Fibroblast of lung (primary cell): Measurements from ENCODE around the gene STXBP6. TPM values are rescaled to one million over a fixed set of nuclear protein-coding genes. Genes with fewer than 3 reads are reported as not detected.

ENCODE experiments used
- DNase-seq, 2 donors: peaks; one replicate each; pipeline versions ENCODE4 v3.0.0 to v3.0.0-alpha.2; 2010; ENCODE audit warnings: low read depth in 2 of 2
- H2AFZ ChIP-seq: 2 replicates; pipeline ENCODE4 v1.5.1; 2012; ENCODE audit warnings: low read length, control low read depth, inconsistent platforms
- H3K27ac ChIP-seq: 2 replicates; pipeline ENCODE4 v1.5.1; 2011; ENCODE audit warnings: low read length, control low read depth; ENCODE audit not compliant: insufficient read depth
- H3K27me3 ChIP-seq: 2 replicates; pipeline ENCODE4 v1.5.1; 2011; ENCODE audit warnings: mild to moderate bottlenecking, low read length; ENCODE audit not compliant: control insufficient read depth, insufficient read depth
- H3K36me3 ChIP-seq: 2 replicates; pipeline ENCODE4 v1.5.1; 2011; ENCODE audit warnings: low read length; ENCODE audit not compliant: control insufficient read depth, insufficient read depth
- H3K4me1 ChIP-seq: 2 replicates; pipeline ENCODE4 v1.5.1; 2011; ENCODE audit warnings: low read length; ENCODE audit not compliant: control insufficient read depth, insufficient read depth; ENCODE audit errors: extremely low read depth
- H3K4me2 ChIP-seq: 2 replicates; pipeline ENCODE4 v1.5.1; 2011; ENCODE audit warnings: low read length, control low read depth; ENCODE audit not compliant: insufficient read depth; ENCODE audit errors: extremely low read depth
- H3K4me3 ChIP-seq, 4 experiments: fragments of 200-600 bp in 1 of 4; sonication (generic) in 1 of 4; replicated peaks in 1 of 4; 2 replicates each; pipeline ENCODE4 v1.5.1; 2011 to 2016; ENCODE audit warnings: low read length in 4 of 4, low read depth in 3 of 4, mild to moderate bottlenecking in 3 of 4, control low read depth in 2 of 4, inconsistent platforms in 1 of 4, mixed read lengths in 1 of 4; ENCODE audit not compliant: insufficient read depth in 1 of 4; ENCODE audit errors: control extremely low read depth in 1 of 4
- H3K79me2 ChIP-seq: 2 replicates; pipeline ENCODE4 v1.5.1; 2012; ENCODE audit warnings: mild to moderate bottlenecking, low read length, inconsistent platforms; ENCODE audit not compliant: control insufficient read depth, insufficient read depth
- H3K9ac ChIP-seq: 2 replicates; pipeline ENCODE4 v1.5.1; 2011; ENCODE audit warnings: mild to moderate bottlenecking, low read length, control low read depth; ENCODE audit not compliant: insufficient read depth
- H3K9me3 ChIP-seq: 2 replicates; pipeline ENCODE4 v1.5.1; 2012; ENCODE audit warnings: low read depth, low read length; ENCODE audit not compliant: control insufficient read depth, insufficient read depth
- H4K20me1 ChIP-seq: 2 replicates; pipeline ENCODE4 v1.5.1; 2011; ENCODE audit warnings: low read length; ENCODE audit not compliant: control insufficient read depth, insufficient read depth; ENCODE audit errors: extremely low read depth
- CTCF ChIP-seq, 2 donors: IDR thresholded peaks in 1 of 2; conservative IDR thresholded peaks in 1 of 2; 1 replicate in 1 of 2; 2 replicates in 1 of 2; pipeline ENCODE4 v1.5.1; 2011 to 2012; ENCODE audit warnings: low read length in 2 of 2, control low read depth in 1 of 2, inconsistent platforms in 1 of 2, low read depth in 1 of 2, mild to moderate bottlenecking in 1 of 2
- EZH2 ChIP-seq: IDR thresholded peaks from 2 replicates; pipeline ENCODE4 v1.5.1; 2012; ENCODE audit warnings: low read length, control low read depth, mild to moderate bottlenecking; ENCODE audit errors: missing control alignments
- polyA plus RNA-seq, 2 donors: library from polyadenylated mRNA; depleted of rRNA in 1 of 2; stranded (reverse) in 1 of 2; unstranded in 1 of 2; fragments of >200 nt; gene quantifications; 2 replicates each; pipeline ENCODE4 v1.2.1, GENCODE V29; 2011 to 2012; ENCODE audit warnings: missing spikeins in 1 of 2
- total RNA-seq: library from RNA; depleted of rRNA; stranded (reverse); fragments of >200 nt; gene quantifications from 2 replicates; pipeline ENCODE4 v1.2.1, GENCODE V29; 2014

STXBP6 gene
- total and polyA plus RNA-seq, 2 donors (not counting 1 experiment from before 2014, with no cell fraction given) = 4.5 to 17.8 TPM

GRCh38 chr14:24852312-24853060, 197.5 kb downstream of the STXBP6 start:
- H3K79me2 ChIP-seq = no peaks in the 10 kb centered on the region
- no peak overlapping the region for H3K9ac ChIP-seq
- no peak overlapping the region for H3K27ac ChIP-seq
- H3K4me2 ChIP-seq = no peak overlapping the region
- TF ChIP-seq CTCF (conservative IDR thresholded peaks at IDR 0.05 in 1 of 2, IDR thresholded peaks at IDR 0.05 in 1 of 2; ENCODE audit: low read depth in 1 of 2, low read length in 2 of 2) (no peak), EZH2 (no peak)
- no peaks in the 10 kb centered on the region for H4K20me1 ChIP-seq
- no peaks in the 10 kb centered on the region for H3K36me3 ChIP-seq
- no peaks in the 10 kb centered on the region for H3K9me3 ChIP-seq
- no peaks in the 10 kb centered on the region for H3K27me3 ChIP-seq
- DNase-seq = no peak
- no peaks in the 10 kb centered on the region for H3K4me1 ChIP-seq
- no peak overlapping the region for H2AFZ ChIP-seq
- no peak overlapping the region for H3K4me3 ChIP-seq

GRCh38 chr14:24851837-24852236, 198.1 kb downstream of the STXBP6 start:
- Histone ChIP-seq H3K9me3 (no peaks in the 10 kb centered on the region), H3K4me3 (no peak overlapping the region), H3K79me2 (no peaks in the 10 kb centered on the region), H3K27me3 (no peaks in the 10 kb centered on the region), H3K4me2 (no peak overlapping the region), H3K27ac (no peak overlapping the region), H2AFZ (no peak overlapping the region), H3K9ac (no peak overlapping the region), H3K36me3 (no peaks in the 10 kb centered on the region), H3K4me1 (no peaks in the 10 kb centered on the region), H4K20me1 (no peaks in the 10 kb centered on the region)
- TF ChIP-seq CTCF (conservative IDR thresholded peaks at IDR 0.05 in 1 of 2, IDR thresholded peaks at IDR 0.05 in 1 of 2; ENCODE audit: low read depth in 1 of 2, low read length in 2 of 2) (no peak), EZH2 (no peak)
- peak; percentile 34 to 37 for DNase-seq

- no peaks in the 10 kb centered on the region for H3K36me3 ChIP-seq
- no peak overlapping the region for H3K9ac ChIP-seq
- H3K9me3 ChIP-seq = no peaks in the 10 kb centered on the region
- no peak for TF ChIP-seq CTCF (conservative IDR thresholded peaks at IDR 0.05 in 1 of 2, IDR thresholded peaks at IDR 0.05 in 1 of 2; ENCODE audit: low read depth in 1 of 2, low read length in 2 of 2)
- no peak for TF ChIP-seq EZH2
- no peak overlapping the region for H3K4me2 ChIP-seq
- H2AFZ ChIP-seq = no peak overlapping the region
- H3K27ac ChIP-seq = no peak overlapping the region
- H3K4me1 ChIP-seq = no peaks in the 10 kb centered on the region
- H4K20me1 ChIP-seq = no peaks in the 10 kb centered on the region
- no peaks in the 10 kb centered on the region for H3K79me2 ChIP-seq
- no peak overlapping the region for H3K4me3 ChIP-seq
- no peaks in the 10 kb centered on the region for H3K27me3 ChIP-seq
- no peak for DNase-seq
Measured at GRCh38 chr14:24851406-24851805, 198.5 kb downstream of the STXBP6 start.
